Heart left ventricle (tissue), 16 donors: ENCODE results near the gene MTX3. TPM values are rescaled to one million over a fixed set of nuclear protein-coding genes. Genes with fewer than 3 reads are reported as not detected.

Experiments
- ATAC-seq, 4 donors: fragments of 200-7000 bp; cut with Tn5 transposase; one replicate each; pipeline ENCODE4 v1.9.1; 2020 to 2022; ENCODE audit warnings: moderate library complexity in 4 of 4, mild to moderate bottlenecking in 3 of 4, moderate number of reproducible peaks in 1 of 4
- DNase-seq, 5 donors: peaks; one replicate each; pipeline ENCODE4 v3.0.0-alpha.2; 2020
- H3K27ac ChIP-seq, 12 donors: fragments of 200-600 bp; sonication (generic) in 4 of 12; one replicate each; pipeline versions ENCODE4 v1.5.0 to v1.8.0; 2016 to 2022; ENCODE audit warnings: mild to moderate bottlenecking in 2 of 12
- H3K27me3 ChIP-seq, 9 donors: fragments of 200-600 bp; sonication (generic) in 2 of 9; one replicate each; pipeline versions ENCODE4 v1.5.1 to v1.8.0; 2016 to 2022; ENCODE audit warnings: mild to moderate bottlenecking in 3 of 9
- H3K36me3 ChIP-seq, 9 donors: fragments of 200-600 bp; sonication (generic) in 2 of 9; one replicate each; pipeline versions ENCODE4 v1.5.0 to v1.8.0; 2018 to 2022; ENCODE audit warnings: mild to moderate bottlenecking in 2 of 9
- H3K4me1 ChIP-seq, 12 donors: fragments of 200-600 bp; sonication (generic) in 4 of 12; one replicate each; pipeline versions ENCODE4 v1.5.0 to v1.8.0; 2016 to 2022; ENCODE audit warnings: mild to moderate bottlenecking in 3 of 12
- H3K4me3 ChIP-seq, 12 donors: fragments of 200-600 bp; sonication (generic) in 4 of 12; one replicate each; pipeline versions ENCODE4 v1.5.0 to v1.8.0; 2017 to 2022; ENCODE audit warnings: mild to moderate bottlenecking in 9 of 12, moderate library complexity in 4 of 12
- H3K9me3 ChIP-seq, 12 donors: fragments of 200-600 bp; sonication (generic) in 4 of 12; one replicate each; pipeline versions ENCODE4 v1.5.0 to v1.8.0; 2016 to 2022; ENCODE audit warnings: mild to moderate bottlenecking in 1 of 12
- CTCF ChIP-seq, 12 donors: fragments of 200-600 bp; sonication (generic) in 4 of 12; IDR thresholded peaks; one replicate each; pipeline versions ENCODE4 v1.5.0 to v1.8.0; 2018 to 2022; ENCODE audit warnings: antibody characterized with exemption in 12 of 12, mild to moderate bottlenecking in 5 of 12
- POLR2A ChIP-seq, 2 donors: fragments of 450-650 bp; IDR thresholded peaks; one replicate each; pipeline ENCODE4 v1.6.1; 2017; ENCODE audit warnings: antibody characterized with exemption in 2 of 2, mild to moderate bottlenecking in 2 of 2, moderate library complexity in 2 of 2
- WGBS, 4 donors: extraction: QIAGEN DNeasy Blood & Tissue Kit in 2 of 4; methylation state at CpG; one replicate each; pipeline versions ENCODE4 v1.1.5 to v1.1.7; 2013 to 2018; 5-methylcytosine and 5-hydroxymethylcytosine counted together
- intact Hi-C, 10 donors: fragments of 100-400 bp; cut with DNase I; formaldehyde crosslinking; loops; one replicate each; pipeline versions ENCODE4 v1.11.1 to v1.14.2; 2022
- polyA plus RNA-seq, 2 donors: library from polyadenylated mRNA; stranded (reverse); fragments of 200-250 nt; gene quantifications; one replicate each; pipeline ENCODE4 v1.2.3, GENCODE V29; 2013
- total RNA-seq, 9 donors: library from RNA; depleted of rRNA in 2 of 9; stranded (reverse); fragments of >200 nt in 2 of 9; fragmentation: NEBNext Ultra II Directional in 3 of 9; extraction: Animal tissue kit (Norgen Biotek cat#: 25700) in 3 of 9; gene quantifications; one replicate each; pipeline versions ENCODE4 v1.1.0 to v1.2.4, GENCODE V29; 2016 to 2023
- donor health status: ischemic (EF 13 %, LVEDD 7.1; RV severe dilation, severe dysfunction).
- donor health status: healthy with polysubstance abuse.
- donor health status: DM: no; HTN: yes; CAD: no.
- donor health status: DM: no; HTN: no; CAD: no.
- donor health status: ischemic (EF 25% LVEDD 6.9; RV normal size, moderate dysfunction).
- donor health status: ischemic (EF 25% LVEDD 5.7; RV mildly dilated, moderate dysfunction).
- donor health status: healthy.
- donor health status: DM: yes; HTN: yes; CAD: no.
- donor health status: ischemic (EF 35%, LVEDD 5.7; RV mildly dilated, moderate dysfunction).
- donor health status: nonischemic (EF 11% LVEDD 7.7; RV severe dilation, severe dysfunction).
- donor health status: DM: yes; HTN: yes; CAD: no.
- donor health status: PGD.
- donor health status: ischemic (EF 29% LVEDD 5.4; RV normal size, mild dysfunction).
- donor health status: nonischemic (EF 23%, LVEDD 6.1; RV moderate dilation, normal function).

The MTX3 gene
- total and polyA plus RNA-seq, 11 donors, result 4.2 to 14.4 (median 11.8) TPM

GRCh38 chr5:79992891-79993657, 2.0 kb upstream of the MTX3 start:
- Histone ChIP-seq H3K9me3 (no peaks in the 10 kb centered on the region), H3K27me3 (no peaks in the 10 kb centered on the region), H3K27ac (no peak overlapping the region), H3K36me3 (peaks cover 0 to 14% (median 8%) of the 10 kb centered on the region in 9 donors), H3K4me3 (no peak overlapping the region), H3K4me1 (peaks cover 0 to 27% (median 12%) of the 10 kb centered on the region in 12 donors)
- WGBS, 4 donors, result 70 to 85% (median 74%) methylated on average over 2 of the region's 2 CpGs
- intact Hi-C loops, result loop anchor here in 1 of 10 donors (5.0 kb wide), 1 partner anchor 89 kb away; no protein-coding TSS in a partner anchor
- TF ChIP-seq POLR2A (IDR thresholded peaks at IDR 0.05) (no peak), CTCF (IDR thresholded peaks at IDR 0.05) (no peak)
- no peak for ATAC-seq
- DNase-seq, result no peak

- no peak for TF ChIP-seq POLR2A (IDR thresholded peaks at IDR 0.05)
- no peak for TF ChIP-seq CTCF (IDR thresholded peaks at IDR 0.05)
- peak overlapping the region in 11 of 12 donors; percentile 70 to 99 (median 82) for H3K4me3 ChIP-seq
- ATAC-seq (peak in 1 of 4 donors; percentile 10), DNase-seq (no peak)
- H3K4me1 ChIP-seq, result peaks cover 0 to 27% (median 12%) of the 10 kb centered on the region in 12 donors
- WGBS, 4 donors, result 68 to 72% (median 70%) methylated on average over 6 of the region's 6 CpGs
- intact Hi-C loops, result loop anchor here in 1 of 10 donors (5.0 kb wide), 1 partner anchor 92 kb away; no protein-coding TSS in a partner anchor
- H3K27ac ChIP-seq, result peak overlapping the region in 7 of 12 donors; percentile 63 to 86 (median 80)
- H3K36me3 ChIP-seq, result peaks cover 0 to 42% (median 36%) of the 10 kb centered on the region in 9 donors
- no peaks in the 10 kb centered on the region for H3K9me3 ChIP-seq
- H3K27me3 ChIP-seq, result no peaks in the 10 kb centered on the region
Observed at GRCh38 chr5:79990205-79990597, 861 bp downstream of the MTX3 start.

DNA sequence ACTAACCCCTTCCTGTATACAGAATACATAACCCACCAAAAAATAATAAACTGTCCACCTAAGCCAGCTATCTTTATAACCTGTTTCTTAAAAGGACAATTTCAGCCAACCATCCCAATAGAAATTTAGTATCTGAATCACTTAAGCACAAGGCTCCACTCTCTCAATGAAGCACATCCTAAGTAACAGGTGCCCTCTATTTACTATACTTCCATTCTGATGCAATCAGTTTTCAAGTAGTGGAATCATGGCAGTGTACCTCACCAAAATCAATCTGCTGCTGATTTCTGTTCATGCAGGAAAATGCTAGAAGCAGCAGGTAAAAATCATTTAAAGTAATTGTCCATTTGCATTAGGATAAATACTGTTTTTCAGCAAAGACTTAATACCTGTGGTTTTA, 4.8 kb downstream of the MTX3 start:
- ATAC-seq (no peak), DNase-seq (no peak)
- intact Hi-C loops, result loop anchor here in 1 of 10 donors (10.0 kb wide), 1 partner anchor 111 kb away; no protein-coding TSS in a partner anchor
- peaks cover 0 to 22% (median 6%) of the 10 kb centered on the region in 12 donors for H3K4me1 ChIP-seq
- TF ChIP-seq POLR2A (IDR thresholded peaks at IDR 0.05) (no peak), CTCF (IDR thresholded peaks at IDR 0.05) (no peak)
- no peak overlapping the region for H3K4me3 ChIP-seq
- peaks cover 0 to 82% (median 70%) of the 10 kb centered on the region in 9 donors for H3K36me3 ChIP-seq
- no peaks in the 10 kb centered on the region for H3K27me3 ChIP-seq
- H3K9me3 ChIP-seq, result no peaks in the 10 kb centered on the region
- H3K27ac ChIP-seq, result no peak overlapping the region

DNA sequence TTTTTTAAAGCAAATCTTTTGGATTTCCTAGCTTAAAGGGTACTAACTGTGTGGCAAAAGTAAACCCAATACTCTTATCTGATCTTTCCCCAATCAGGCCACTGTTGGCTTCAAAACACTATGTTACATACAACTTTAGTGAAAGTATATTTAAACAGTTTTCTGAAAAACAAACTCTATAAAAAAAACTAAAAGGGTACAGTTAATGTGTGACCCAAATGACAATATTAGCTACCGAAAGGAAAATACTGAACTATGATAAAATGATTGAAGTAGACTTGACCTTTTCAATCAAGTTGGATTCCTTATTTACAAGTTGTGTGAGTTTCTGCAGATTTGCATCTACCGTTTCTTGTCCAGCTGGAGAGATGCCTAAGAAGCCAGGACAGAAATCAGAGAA, 5.8 kb downstream of the MTX3 start:
- Histone ChIP-seq H3K27ac (no peak overlapping the region), H3K4me1 (peaks cover 0 to 22% (median 4%) of the 10 kb centered on the region in 12 donors), H3K4me3 (no peak overlapping the region), H3K36me3 (peaks cover 0 to 91% (median 80%) of the 10 kb centered on the region in 9 donors), H3K9me3 (no peaks in the 10 kb centered on the region), H3K27me3 (no peaks in the 10 kb centered on the region)
- no peak for TF ChIP-seq CTCF (IDR thresholded peaks at IDR 0.05)
- no peak for TF ChIP-seq POLR2A (IDR thresholded peaks at IDR 0.05)
- 73 to 83% (median 78%) methylated on average over 2 of the region's 2 CpGs for WGBS, 4 donors
- intact Hi-C loops, result loop anchor here in 1 of 10 donors (10.0 kb wide), 1 partner anchor 110 kb away; no protein-coding TSS in a partner anchor
- DNase-seq, result no peak
- ATAC-seq, result no peak
